Heart left ventricle (tissue), 13 donors: Measurements from ENCODE around the gene MCTP2.

Experiments used
- CTCF ChIP-seq, 12 donors: fragments of 200-600 bp; sonication (generic) in 4 of 12; IDR thresholded peaks; one replicate each; pipeline versions ENCODE4 v1.5.0 to v1.8.0; 2018 to 2022; ENCODE audit warnings: antibody characterized with exemption in 12 of 12, mild to moderate bottlenecking in 5 of 12
- POLR2A ChIP-seq, 2 donors: fragments of 450-650 bp; IDR thresholded peaks; one replicate each; pipeline ENCODE4 v1.6.1; 2017; ENCODE audit warnings: antibody characterized with exemption in 2 of 2, mild to moderate bottlenecking in 2 of 2, moderate library complexity in 2 of 2
- donor health status: ischemic (EF 13 %, LVEDD 7.1; RV severe dilation, severe dysfunction).
- donor health status: DM: no; HTN: yes; CAD: no.
- donor health status: DM: no; HTN: no; CAD: no.
- donor health status: ischemic (EF 25% LVEDD 6.9; RV normal size, moderate dysfunction).
- donor health status: ischemic (EF 25% LVEDD 5.7; RV mildly dilated, moderate dysfunction).
- donor health status: ischemic (EF 35%, LVEDD 5.7; RV mildly dilated, moderate dysfunction).
- donor health status: nonischemic (EF 11% LVEDD 7.7; RV severe dilation, severe dysfunction).
- donor health status: DM: yes; HTN: yes; CAD: no.
- donor health status: PGD.
- donor health status: ischemic (EF 29% LVEDD 5.4; RV normal size, mild dysfunction).
- donor health status: nonischemic (EF 23%, LVEDD 6.1; RV moderate dilation, normal function).

GRCh38 chr15:94230431-94230882 is 904 bp upstream of the MCTP2 start:
- TF ChIP-seq CTCF (IDR thresholded peaks at IDR 0.05) (no peak), POLR2A (IDR thresholded peaks at IDR 0.05) (no peak)
